ENCODE data around the gene NECTIN3.

DNA sequence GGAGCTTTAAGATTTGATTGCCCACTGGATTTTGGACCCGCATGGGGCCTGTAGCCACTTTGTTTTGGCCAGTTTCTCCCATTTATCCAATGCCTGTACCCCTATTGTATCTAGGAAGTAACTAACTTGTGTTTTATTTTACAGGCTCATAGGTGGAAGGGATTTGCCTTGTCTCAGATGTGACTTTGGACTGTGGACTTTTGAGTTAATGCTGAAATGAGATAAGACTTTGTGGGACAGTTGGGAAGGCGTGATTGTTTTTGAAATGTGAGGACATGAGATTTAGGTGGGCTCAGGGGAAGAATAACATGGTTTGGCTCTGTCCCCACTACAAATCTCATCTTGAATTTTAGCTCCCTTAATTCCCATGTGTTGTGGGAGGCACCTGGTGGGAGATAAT lies 30.7 kb upstream of the NECTIN3 start:
- TF ChIP-seq CTCF (IDR thresholded peaks at IDR 0.05) (no peak), POLR2A (IDR thresholded peaks at IDR 0.05) (no peak)

Measured in prostate gland (tissue), 2 donors.